HEK293 (cell line): ENCODE measurements around the gene PRSS50.

Experiments used
- CTCF ChIA-PET: fragments of 350-600 bp; formaldehyde crosslinking; extraction: SDS; loops from one replicate; lab custom pipeline; 2021; ENCODE audit warnings: antibody characterized with exemption; lab: Yijun Ruan, JAX
- POLR2A ChIA-PET: fragments of 300-600 bp; formaldehyde crosslinking; extraction: SDS; loops from one replicate; lab custom pipeline; 2020; ENCODE audit warnings: antibody characterized with exemption, inconsistent platforms; lab: Yijun Ruan, JAX
- H3K27ac ChIP-seq: fragments of 200-500 bp; sonication (Bioruptor generic); 2 replicates; pipeline ENCODE4 v1.5.1; 2014; ENCODE audit warnings: low read depth, low read length, control low read depth, inconsistent platforms; ENCODE audit errors: extremely low read depth
- H3K36me3 ChIP-seq, 2 experiments: fragments of 200-500 bp in 1 of 2; sonication (Bioruptor generic) in 1 of 2; 1 replicate in 1 of 2; 2 replicates in 1 of 2; pipeline ENCODE4 v1.5.1; 2014 to 2017; ENCODE audit warnings: inconsistent platforms in 2 of 2, low read length in 2 of 2; ENCODE audit not compliant: control insufficient read depth in 2 of 2, insufficient read depth in 1 of 2
- H3K4me1 ChIP-seq: fragments of 200-500 bp; sonication (Bioruptor generic); 2 replicates; pipeline ENCODE4 v1.5.1; 2014; ENCODE audit warnings: mild to moderate bottlenecking, low read length, inconsistent platforms; ENCODE audit not compliant: control insufficient read depth, insufficient read depth
- H3K4me3 ChIP-seq: 2 replicates; pipeline ENCODE4 v1.5.1; 2011; ENCODE audit warnings: low read depth, mild to moderate bottlenecking, control low read depth, low read length, moderate library complexity
- H3K9me3 ChIP-seq: fragments of 200-500 bp; sonication (Bioruptor generic); 2 replicates; pipeline ENCODE4 v1.5.1; 2014; ENCODE audit warnings: low read depth, low read length, inconsistent platforms; ENCODE audit not compliant: control insufficient read depth, insufficient read depth
- EGR2 ChIP-seq: fragments of 450-650 bp; formaldehyde crosslinking; IDR thresholded peaks from 2 replicates; pipeline ENCODE4 v1.5.1; 2016; ENCODE audit warnings: low read depth, missing biosample characterization, missing genetic modification characterization
- GFI1B ChIP-seq: fragments of 450-650 bp; formaldehyde crosslinking; IDR thresholded peaks from 2 replicates; pipeline ENCODE4 v1.5.1; 2016; ENCODE audit warnings: missing biosample characterization, missing genetic modification characterization
- MZF1 ChIP-seq: fragments of 450-650 bp; formaldehyde crosslinking; IDR thresholded peaks from 2 replicates; pipeline ENCODE4 v1.5.1; 2017; ENCODE audit warnings: missing biosample characterization, missing genetic modification characterization, borderline replicate concordance
- SP3 ChIP-seq: fragments of 450-650 bp; formaldehyde crosslinking; IDR thresholded peaks from 2 replicates; pipeline ENCODE4 v1.5.1; 2016; ENCODE audit warnings: missing biosample characterization, missing genetic modification characterization
- ZBTB21 ChIP-seq: fragments of 450-650 bp; formaldehyde crosslinking; IDR thresholded peaks from 2 replicates; pipeline ENCODE4 v1.5.1; 2017; ENCODE audit warnings: missing biosample characterization, missing genetic modification characterization
- ZNF16 ChIP-seq: fragments of 450-650 bp; formaldehyde crosslinking; IDR thresholded peaks from 2 replicates; pipeline ENCODE4 v1.5.1; 2016; ENCODE audit warnings: low read depth, missing biosample characterization, missing genetic modification characterization
- ZNF19 ChIP-seq: fragments of 450-650 bp; formaldehyde crosslinking; IDR thresholded peaks from 2 replicates; pipeline ENCODE4; 2016; ENCODE audit warnings: missing biosample characterization, missing genetic modification characterization, low read depth
- ZNF324 ChIP-seq: fragments of 450-650 bp; formaldehyde crosslinking; IDR thresholded peaks from 2 replicates; pipeline ENCODE4 v1.5.1; 2016; ENCODE audit warnings: missing biosample characterization, missing genetic modification characterization
- ZNF404 ChIP-seq: fragments of 450-650 bp; formaldehyde crosslinking; IDR thresholded peaks from 2 replicates; pipeline ENCODE4 v1.5.1; 2017; ENCODE audit warnings: missing biosample characterization, missing genetic modification characterization
- ZNF48 ChIP-seq: fragments of 450-650 bp; formaldehyde crosslinking; IDR thresholded peaks from 2 replicates; pipeline ENCODE4 v1.5.1; 2016; ENCODE audit warnings: missing biosample characterization, missing genetic modification characterization
- ZNF530 ChIP-seq: fragments of 450-650 bp; formaldehyde crosslinking; IDR thresholded peaks from 2 replicates; pipeline ENCODE4 v1.5.1; 2016; ENCODE audit warnings: low read depth, missing biosample characterization, missing genetic modification characterization
- ZNF544 ChIP-seq: fragments of 450-650 bp; formaldehyde crosslinking; IDR thresholded peaks from 2 replicates; pipeline ENCODE4 v1.5.0; 2017; ENCODE audit warnings: missing biosample characterization, missing genetic modification characterization
- ZSCAN23 ChIP-seq: fragments of 450-650 bp; formaldehyde crosslinking; IDR thresholded peaks from 2 replicates; pipeline ENCODE4 v1.5.1; 2016; ENCODE audit warnings: missing biosample characterization, missing genetic modification characterization
- TF ChIP-seq, protein P1 (sequence below): fragments of 450-650 bp; formaldehyde crosslinking; IDR thresholded peaks from 2 replicates; pipeline ENCODE4 v1.5.1; 2017; ENCODE audit warnings: missing biosample characterization, missing genetic modification characterization
- TF ChIP-seq, protein P2 (sequence below): fragments of 450-650 bp; formaldehyde crosslinking; IDR thresholded peaks from 2 replicates; pipeline ENCODE4 v1.5.1; 2016; ENCODE audit warnings: missing biosample characterization, missing genetic modification characterization
- TF ChIP-seq, protein P3 (sequence below): fragments of 450-650 bp; formaldehyde crosslinking; IDR thresholded peaks from 2 replicates; pipeline ENCODE4 v1.5.1; 2016; ENCODE audit warnings: missing biosample characterization, missing genetic modification characterization
- TF ChIP-seq, protein P4 (sequence below): fragments of 450-650 bp; formaldehyde crosslinking; IDR thresholded peaks from 2 replicates; pipeline ENCODE4 v1.5.1; 2017; ENCODE audit warnings: missing biosample characterization, missing genetic modification characterization
- TF ChIP-seq, protein P5 (sequence below): fragments of 450-650 bp; formaldehyde crosslinking; IDR thresholded peaks from 2 replicates; pipeline ENCODE4; 2016; ENCODE audit warnings: missing biosample characterization, missing genetic modification characterization
- TF ChIP-seq, protein P6 (sequence below): fragments of 450-650 bp; formaldehyde crosslinking; IDR thresholded peaks from 2 replicates; pipeline ENCODE4 v1.5.1; 2016; ENCODE audit warnings: missing biosample characterization, missing genetic modification characterization

Gene PRSS50

DNA sequence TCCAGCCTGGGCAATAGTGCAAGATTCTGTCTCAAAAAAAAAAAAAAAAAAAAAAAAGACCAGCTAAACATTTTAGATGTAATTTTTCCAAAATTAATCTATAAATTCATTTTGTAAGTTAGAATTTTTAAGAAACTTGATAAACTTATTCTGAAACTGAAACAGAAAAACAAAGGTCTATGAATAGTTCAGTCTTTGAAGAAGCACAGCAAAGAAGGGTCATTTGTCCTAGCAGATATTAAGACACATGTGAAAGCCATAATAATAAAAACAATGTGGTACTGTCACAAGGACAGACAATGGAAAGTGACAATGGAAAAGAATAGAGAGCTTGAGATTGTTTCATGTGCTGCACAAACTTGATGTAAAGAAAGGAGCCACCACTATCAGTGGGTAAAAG is 29.0 kb upstream of the PRSS50 start:
- ChIA-PET POLR2A (no interaction called here), CTCF (interaction anchor here (0.5 kb wide), 1 partner anchor 163 kb away, joined by 3 read pairs; no protein-coding TSS in a partner anchor)
- H3K4me1 ChIP-seq = no peaks in the 10 kb centered on the region
- H3K4me3 ChIP-seq = no peak overlapping the region
- TF ChIP-seq GFI1B (tag by site-specific recombination) (no peak), ZNF324 (tag by site-specific recombination) (no peak), ZNF16 (tag by site-specific recombination) (no peak), ZNF530 (tag by site-specific recombination) (no peak), SP3 (tag by site-specific recombination) (no peak), ZSCAN23 (tag by site-specific recombination) (no peak), ZNF19 (tag by site-specific recombination) (no peak), ZBTB21 (no peak), EGR2 (tag by site-specific recombination) (no peak), ZNF404 (tag by site-specific recombination) (no peak), ZNF48 (tag by site-specific recombination) (no peak), MZF1 (tag by site-specific recombination) (no peak), ZNF544 (tag by site-specific recombination) (no peak)
- TF ChIP-seq, protein P1, sequence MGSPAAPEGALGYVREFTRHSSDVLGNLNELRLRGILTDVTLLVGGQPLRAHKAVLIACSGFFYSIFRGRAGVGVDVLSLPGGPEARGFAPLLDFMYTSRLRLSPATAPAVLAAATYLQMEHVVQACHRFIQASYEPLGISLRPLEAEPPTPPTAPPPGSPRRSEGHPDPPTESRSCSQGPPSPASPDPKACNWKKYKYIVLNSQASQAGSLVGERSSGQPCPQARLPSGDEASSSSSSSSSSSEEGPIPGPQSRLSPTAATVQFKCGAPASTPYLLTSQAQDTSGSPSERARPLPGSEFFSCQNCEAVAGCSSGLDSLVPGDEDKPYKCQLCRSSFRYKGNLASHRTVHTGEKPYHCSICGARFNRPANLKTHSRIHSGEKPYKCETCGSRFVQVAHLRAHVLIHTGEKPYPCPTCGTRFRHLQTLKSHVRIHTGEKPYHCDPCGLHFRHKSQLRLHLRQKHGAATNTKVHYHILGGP = no peak
- TF ChIP-seq, protein P2, sequence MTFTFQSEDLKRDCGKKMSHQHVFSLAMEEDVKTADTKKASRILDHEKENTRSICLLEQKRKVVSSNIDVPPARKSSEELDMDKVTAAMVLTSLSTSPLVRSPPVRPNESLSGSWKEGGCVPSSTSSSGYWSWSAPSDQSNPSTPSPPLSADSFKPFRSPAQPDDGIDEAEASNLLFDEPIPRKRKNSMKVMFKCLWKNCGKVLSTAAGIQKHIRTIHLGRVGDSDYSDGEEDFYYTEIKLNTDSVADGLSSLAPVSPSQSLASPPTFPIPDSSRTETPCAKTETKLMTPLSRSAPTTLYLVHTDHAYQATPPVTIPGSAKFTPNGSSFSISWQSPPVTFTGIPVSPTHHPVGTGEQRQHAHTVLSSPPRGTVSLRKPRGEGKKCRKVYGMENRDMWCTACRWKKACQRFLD (tag by site-specific recombination) = no peak
- TF ChIP-seq, protein P3, sequence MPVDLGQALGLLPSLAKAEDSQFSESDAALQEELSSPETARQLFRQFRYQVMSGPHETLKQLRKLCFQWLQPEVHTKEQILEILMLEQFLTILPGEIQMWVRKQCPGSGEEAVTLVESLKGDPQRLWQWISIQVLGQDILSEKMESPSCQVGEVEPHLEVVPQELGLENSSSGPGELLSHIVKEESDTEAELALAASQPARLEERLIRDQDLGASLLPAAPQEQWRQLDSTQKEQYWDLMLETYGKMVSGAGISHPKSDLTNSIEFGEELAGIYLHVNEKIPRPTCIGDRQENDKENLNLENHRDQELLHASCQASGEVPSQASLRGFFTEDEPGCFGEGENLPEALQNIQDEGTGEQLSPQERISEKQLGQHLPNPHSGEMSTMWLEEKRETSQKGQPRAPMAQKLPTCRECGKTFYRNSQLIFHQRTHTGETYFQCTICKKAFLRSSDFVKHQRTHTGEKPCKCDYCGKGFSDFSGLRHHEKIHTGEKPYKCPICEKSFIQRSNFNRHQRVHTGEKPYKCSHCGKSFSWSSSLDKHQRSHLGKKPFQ (tag by site-specific recombination) = no peak
- TF ChIP-seq, protein P4, sequence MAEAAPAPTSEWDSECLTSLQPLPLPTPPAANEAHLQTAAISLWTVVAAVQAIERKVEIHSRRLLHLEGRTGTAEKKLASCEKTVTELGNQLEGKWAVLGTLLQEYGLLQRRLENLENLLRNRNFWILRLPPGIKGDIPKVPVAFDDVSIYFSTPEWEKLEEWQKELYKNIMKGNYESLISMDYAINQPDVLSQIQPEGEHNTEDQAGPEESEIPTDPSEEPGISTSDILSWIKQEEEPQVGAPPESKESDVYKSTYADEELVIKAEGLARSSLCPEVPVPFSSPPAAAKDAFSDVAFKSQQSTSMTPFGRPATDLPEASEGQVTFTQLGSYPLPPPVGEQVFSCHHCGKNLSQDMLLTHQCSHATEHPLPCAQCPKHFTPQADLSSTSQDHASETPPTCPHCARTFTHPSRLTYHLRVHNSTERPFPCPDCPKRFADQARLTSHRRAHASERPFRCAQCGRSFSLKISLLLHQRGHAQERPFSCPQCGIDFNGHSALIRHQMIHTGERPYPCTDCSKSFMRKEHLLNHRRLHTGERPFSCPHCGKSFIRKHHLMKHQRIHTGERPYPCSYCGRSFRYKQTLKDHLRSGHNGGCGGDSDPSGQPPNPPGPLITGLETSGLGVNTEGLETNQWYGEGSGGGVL = no peak
- H3K27ac ChIP-seq = no peak overlapping the region
- H3K9me3 ChIP-seq = no peaks in the 10 kb centered on the region
- no peaks in the 10 kb centered on the region for H3K36me3 ChIP-seq

DNA sequence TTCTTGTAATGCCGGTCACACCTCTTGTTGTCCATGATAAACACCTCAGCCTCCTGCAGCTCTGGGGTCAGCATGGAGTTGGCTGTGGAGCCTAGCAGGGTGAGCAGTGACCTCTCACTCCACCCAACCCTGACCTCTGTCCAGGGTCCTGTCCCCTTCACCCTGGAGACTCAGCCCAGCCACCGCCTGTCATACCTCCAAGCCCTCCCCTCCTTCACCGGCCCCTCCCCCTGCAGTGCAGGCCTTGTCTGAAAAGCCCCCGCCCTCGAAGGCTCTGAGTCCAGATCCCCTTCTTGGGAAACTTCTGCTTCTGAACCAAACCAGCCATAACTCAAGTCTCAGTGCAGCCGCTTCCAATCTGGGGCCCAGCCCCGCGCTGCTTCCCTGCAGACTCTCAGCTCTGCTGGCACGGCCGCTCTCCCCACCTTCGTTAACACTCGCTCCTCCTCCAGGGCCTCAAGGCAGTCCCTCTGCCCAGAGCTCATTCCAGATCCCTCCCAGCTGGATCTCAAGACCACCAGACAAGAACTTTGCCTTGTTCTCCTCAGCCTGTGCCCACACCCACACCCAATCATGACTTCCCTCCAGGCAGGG is 25.4 kb upstream of the PRSS50 start:
- no peaks in the 10 kb centered on the region for H3K4me1 ChIP-seq
- no peaks in the 10 kb centered on the region for H3K9me3 ChIP-seq
- no peak overlapping the region for H3K27ac ChIP-seq
- H3K4me3 ChIP-seq = no peak overlapping the region
- POLR2A ChIA-PET = no interaction called here
- TF ChIP-seq, protein P5, sequence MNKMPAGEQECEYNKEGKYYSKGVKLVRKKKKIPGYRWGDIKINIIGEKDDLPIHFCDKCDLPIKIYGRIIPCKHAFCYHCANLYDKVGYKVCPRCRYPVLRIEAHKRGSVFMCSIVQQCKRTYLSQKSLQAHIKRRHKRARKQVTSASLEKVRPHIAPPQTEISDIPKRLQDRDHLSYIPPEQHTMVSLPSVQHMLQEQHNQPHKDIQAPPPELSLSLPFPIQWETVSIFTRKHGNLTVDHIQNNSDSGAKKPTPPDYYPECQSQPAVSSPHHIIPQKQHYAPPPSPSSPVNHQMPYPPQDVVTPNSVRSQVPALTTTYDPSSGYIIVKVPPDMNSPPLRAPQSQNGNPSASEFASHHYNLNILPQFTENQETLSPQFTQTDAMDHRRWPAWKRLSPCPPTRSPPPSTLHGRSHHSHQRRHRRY (tag by site-specific recombination) = no peak
- TF ChIP-seq, protein P6, sequence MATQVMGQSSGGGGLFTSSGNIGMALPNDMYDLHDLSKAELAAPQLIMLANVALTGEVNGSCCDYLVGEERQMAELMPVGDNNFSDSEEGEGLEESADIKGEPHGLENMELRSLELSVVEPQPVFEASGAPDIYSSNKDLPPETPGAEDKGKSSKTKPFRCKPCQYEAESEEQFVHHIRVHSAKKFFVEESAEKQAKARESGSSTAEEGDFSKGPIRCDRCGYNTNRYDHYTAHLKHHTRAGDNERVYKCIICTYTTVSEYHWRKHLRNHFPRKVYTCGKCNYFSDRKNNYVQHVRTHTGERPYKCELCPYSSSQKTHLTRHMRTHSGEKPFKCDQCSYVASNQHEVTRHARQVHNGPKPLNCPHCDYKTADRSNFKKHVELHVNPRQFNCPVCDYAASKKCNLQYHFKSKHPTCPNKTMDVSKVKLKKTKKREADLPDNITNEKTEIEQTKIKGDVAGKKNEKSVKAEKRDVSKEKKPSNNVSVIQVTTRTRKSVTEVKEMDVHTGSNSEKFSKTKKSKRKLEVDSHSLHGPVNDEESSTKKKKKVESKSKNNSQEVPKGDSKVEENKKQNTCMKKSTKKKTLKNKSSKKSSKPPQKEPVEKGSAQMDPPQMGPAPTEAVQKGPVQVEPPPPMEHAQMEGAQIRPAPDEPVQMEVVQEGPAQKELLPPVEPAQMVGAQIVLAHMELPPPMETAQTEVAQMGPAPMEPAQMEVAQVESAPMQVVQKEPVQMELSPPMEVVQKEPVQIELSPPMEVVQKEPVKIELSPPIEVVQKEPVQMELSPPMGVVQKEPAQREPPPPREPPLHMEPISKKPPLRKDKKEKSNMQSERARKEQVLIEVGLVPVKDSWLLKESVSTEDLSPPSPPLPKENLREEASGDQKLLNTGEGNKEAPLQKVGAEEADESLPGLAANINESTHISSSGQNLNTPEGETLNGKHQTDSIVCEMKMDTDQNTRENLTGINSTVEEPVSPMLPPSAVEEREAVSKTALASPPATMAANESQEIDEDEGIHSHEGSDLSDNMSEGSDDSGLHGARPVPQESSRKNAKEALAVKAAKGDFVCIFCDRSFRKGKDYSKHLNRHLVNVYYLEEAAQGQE = peak; percentile 80
- TF ChIP-seq, all 188 proteins: peak for 1
- no peaks in the 10 kb centered on the region for H3K36me3 ChIP-seq
- CTCF ChIA-PET = no interaction called here
